ENCODE results near the gene MID2.

DNA sequence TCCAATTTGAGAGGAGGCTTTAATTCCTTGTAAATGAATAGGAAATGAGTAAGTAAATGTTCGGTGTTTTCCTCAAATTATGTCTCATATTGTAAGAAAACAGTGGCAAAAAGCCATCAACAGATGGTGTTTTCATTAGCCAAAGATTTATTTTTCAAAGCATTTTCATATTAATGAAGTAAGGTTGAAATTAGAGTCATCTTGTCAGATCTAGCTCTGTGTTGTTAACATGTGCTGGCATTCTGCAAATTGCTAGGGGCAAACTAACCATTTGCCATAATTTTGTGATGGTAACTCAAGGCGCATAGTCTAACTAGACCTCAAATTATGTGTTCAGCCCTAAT is 24.7 kb downstream of the MID2 start:
- TF ChIP-seq EP300 (IDR thresholded peaks at IDR 0.05): no peak
- TF ChIP-seq, protein P1, sequence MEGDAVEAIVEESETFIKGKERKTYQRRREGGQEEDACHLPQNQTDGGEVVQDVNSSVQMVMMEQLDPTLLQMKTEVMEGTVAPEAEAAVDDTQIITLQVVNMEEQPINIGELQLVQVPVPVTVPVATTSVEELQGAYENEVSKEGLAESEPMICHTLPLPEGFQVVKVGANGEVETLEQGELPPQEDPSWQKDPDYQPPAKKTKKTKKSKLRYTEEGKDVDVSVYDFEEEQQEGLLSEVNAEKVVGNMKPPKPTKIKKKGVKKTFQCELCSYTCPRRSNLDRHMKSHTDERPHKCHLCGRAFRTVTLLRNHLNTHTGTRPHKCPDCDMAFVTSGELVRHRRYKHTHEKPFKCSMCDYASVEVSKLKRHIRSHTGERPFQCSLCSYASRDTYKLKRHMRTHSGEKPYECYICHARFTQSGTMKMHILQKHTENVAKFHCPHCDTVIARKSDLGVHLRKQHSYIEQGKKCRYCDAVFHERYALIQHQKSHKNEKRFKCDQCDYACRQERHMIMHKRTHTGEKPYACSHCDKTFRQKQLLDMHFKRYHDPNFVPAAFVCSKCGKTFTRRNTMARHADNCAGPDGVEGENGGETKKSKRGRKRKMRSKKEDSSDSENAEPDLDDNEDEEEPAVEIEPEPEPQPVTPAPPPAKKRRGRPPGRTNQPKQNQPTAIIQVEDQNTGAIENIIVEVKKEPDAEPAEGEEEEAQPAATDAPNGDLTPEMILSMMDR (IDR thresholded peaks at IDR 0.05): no peak
- no peak for TF ChIP-seq POLR2A (IDR thresholded peaks at IDR 0.05)
